Left lung (tissue), 10 donors: Measurements from ENCODE around the gene RNF39. TPM values are rescaled to one million over a fixed set of nuclear protein-coding genes. Genes with fewer than 3 reads are reported as not detected.

ENCODE experiments used
- ATAC-seq: fragments of 200-7000 bp; cut with Tn5 transposase; one replicate; pipeline ENCODE4 v1.9.1; 2020; ENCODE audit warnings: moderate library complexity
- DNase-seq, 4 donors: peaks; one replicate each; pipeline ENCODE4 v3.0.0-alpha.2; 2013 to 2020
- H3K27ac ChIP-seq, 2 donors: fragments of 200-600 bp; sonication (generic) in 1 of 2; one replicate each; pipeline versions ENCODE4 v1.5.0 to v1.8.0; 2020 to 2021
- H3K27me3 ChIP-seq, 2 donors: fragments of 200-600 bp; sonication (generic) in 1 of 2; one replicate each; pipeline versions ENCODE4 v1.5.0 to v1.8.0; 2020 to 2021
- H3K36me3 ChIP-seq, 2 donors: fragments of 200-600 bp; sonication (generic) in 1 of 2; one replicate each; pipeline versions ENCODE4 v1.5.0 to v1.8.0; 2020 to 2021
- H3K4me1 ChIP-seq, 2 donors: fragments of 200-600 bp; one replicate each; pipeline ENCODE4 v1.8.0; 2021
- H3K4me3 ChIP-seq, 2 donors: fragments of 200-600 bp; sonication (generic) in 1 of 2; one replicate each; pipeline versions ENCODE4 v1.5.0 to v1.8.0; 2020 to 2021; ENCODE audit warnings: mild to moderate bottlenecking in 1 of 2
- H3K9me3 ChIP-seq, 2 donors: fragments of 200-600 bp; sonication (generic) in 1 of 2; one replicate each; pipeline versions ENCODE4 v1.5.0 to v1.8.0; 2020 to 2021
- CTCF ChIP-seq, 2 donors: fragments of 200-600 bp; sonication (generic) in 1 of 2; IDR thresholded peaks; one replicate each; pipeline versions ENCODE4 v1.5.0 to v1.8.0; 2021; ENCODE audit warnings: antibody characterized with exemption in 2 of 2
- intact Hi-C, 2 donors: fragments of 100-400 bp; cut with DNase I; formaldehyde crosslinking; loops; one replicate each; pipeline versions ENCODE4 v1.11.2 to v1.14.2; 2022
- polyA plus RNA-seq, 6 donors: library from polyadenylated mRNA; unstranded; fragments of 120-200 nt; gene quantifications; one replicate each; pipeline ENCODE4 v1.2.1, GENCODE V29; 2013; ENCODE audit not compliant: insufficient read length in 6 of 6
- total RNA-seq, 2 donors: library from RNA; stranded (reverse); fragmentation: NEBNext Ultra II Directional; extraction: Animal tissue kit (Norgen Biotek cat#: 25700); gene quantifications; one replicate each; pipeline ENCODE4 v1.2.1, GENCODE V29; 2021
- donor health status: DM: no; HTN: yes; CAD: no.
- donor health status: DM: no; HTN: no; CAD: no.

The RNF39 gene
- total and polyA plus RNA-seq, 8 donors, result 0.86 to 3.2 (median 1.4) TPM

GRCh38 chr6:30104661-30105060, 29.1 kb upstream of the RNF39 start:
- Histone ChIP-seq H3K27me3 (peaks cover 11 to 69% of the 10 kb centered on the region in 2 donors), H3K9me3 (no peaks in the 10 kb centered on the region), H3K4me3 (no peak overlapping the region), H3K4me1 (peaks cover 21 to 36% of the 10 kb centered on the region in 2 donors), H3K36me3 (no peaks in the 10 kb centered on the region), H3K27ac (no peak overlapping the region)
- TF ChIP-seq CTCF (IDR thresholded peaks at IDR 0.05), result no peak
- no peak for ATAC-seq
- intact Hi-C loops, result no loop called here
- no peak for DNase-seq

DNA sequence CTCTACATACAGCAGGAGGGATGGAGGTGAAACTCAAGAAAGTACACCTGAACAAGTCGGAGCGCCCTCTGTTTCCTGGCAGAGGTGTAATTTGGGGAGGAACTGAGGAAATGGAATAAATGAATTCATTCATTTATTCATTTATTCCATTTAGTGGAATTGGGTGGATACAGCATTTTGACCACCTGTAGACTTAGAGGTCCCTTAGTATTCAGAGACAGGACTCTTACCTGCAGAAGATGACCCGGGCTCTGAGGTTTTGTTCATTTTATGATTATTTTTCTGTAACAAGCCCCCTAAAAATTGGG, 28.3 kb upstream of the RNF39 start:
- peaks cover 21 to 36% of the 10 kb centered on the region in 2 donors for H3K4me1 ChIP-seq
- peaks cover 11 to 69% of the 10 kb centered on the region in 2 donors for H3K27me3 ChIP-seq
- H3K27ac ChIP-seq, result peak overlapping the region in 1 of 2 donors; percentile 60
- no peaks in the 10 kb centered on the region for H3K9me3 ChIP-seq
- peak overlapping the region; percentile 17 to 44 for H3K4me3 ChIP-seq
- no peaks in the 10 kb centered on the region for H3K36me3 ChIP-seq
- TF ChIP-seq CTCF (IDR thresholded peaks at IDR 0.05), result no peak
- intact Hi-C loops, result no loop called here
- no peak for DNase-seq
- ATAC-seq, result no peak

DNA sequence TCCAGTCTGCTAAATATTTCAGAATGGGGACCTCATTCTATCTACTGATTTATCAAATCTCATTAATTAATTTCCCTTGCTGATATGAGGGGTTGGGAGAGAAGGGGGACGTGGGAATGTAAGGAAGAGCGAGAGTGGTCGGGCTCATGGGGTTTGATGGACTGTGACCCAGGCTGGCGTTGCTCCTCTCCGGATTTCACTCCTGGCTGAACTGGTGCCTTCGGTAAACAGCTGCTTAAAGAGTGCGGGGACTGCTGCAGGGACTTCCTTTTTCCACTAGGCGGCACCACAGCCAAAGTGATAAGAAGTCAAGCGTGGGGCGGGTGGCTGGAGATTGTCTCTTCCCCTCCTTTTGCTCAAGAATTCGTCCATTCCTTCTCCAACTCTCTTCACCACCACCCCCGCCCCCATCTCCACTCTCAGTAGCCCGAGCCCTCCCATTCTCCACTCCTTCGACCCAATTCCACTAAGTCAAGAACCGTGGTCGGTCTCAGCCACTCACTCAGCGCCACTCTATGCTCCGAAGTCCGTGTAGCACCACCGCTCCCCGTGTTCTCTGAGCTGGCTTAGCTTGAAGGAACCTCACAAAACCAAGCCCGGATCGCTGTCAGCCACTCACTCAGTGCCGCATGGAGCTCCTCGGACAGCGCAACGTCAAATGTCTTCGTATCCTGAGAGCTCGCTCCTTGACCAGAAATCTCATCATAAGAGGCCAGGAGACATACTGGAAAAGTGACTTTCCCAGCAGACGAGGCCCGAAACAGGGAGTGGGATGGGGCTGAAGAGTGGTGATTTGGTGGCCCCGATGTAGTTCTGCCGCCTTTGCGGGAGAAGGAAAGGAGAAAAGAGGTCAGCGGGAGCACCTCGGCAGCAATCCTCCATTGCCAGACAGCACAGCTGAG, 27.7 kb upstream of the RNF39 start:
- Histone ChIP-seq H3K4me3 (peak overlapping the region; percentile 17 to 44), H3K4me1 (peaks cover 21 to 36% of the 10 kb centered on the region in 2 donors), H3K27me3 (peaks cover 17 to 70% of the 10 kb centered on the region in 2 donors), H3K27ac (peak overlapping the region in 1 of 2 donors; percentile 60), H3K9me3 (no peaks in the 10 kb centered on the region), H3K36me3 (no peaks in the 10 kb centered on the region)
- ATAC-seq (peak; percentile 83), DNase-seq (peak; percentile 75 to 86 (median 84))
- intact Hi-C loops, result no loop called here
- TF ChIP-seq CTCF (IDR thresholded peaks at IDR 0.05), result peak; percentile 87 to 91

DNA sequence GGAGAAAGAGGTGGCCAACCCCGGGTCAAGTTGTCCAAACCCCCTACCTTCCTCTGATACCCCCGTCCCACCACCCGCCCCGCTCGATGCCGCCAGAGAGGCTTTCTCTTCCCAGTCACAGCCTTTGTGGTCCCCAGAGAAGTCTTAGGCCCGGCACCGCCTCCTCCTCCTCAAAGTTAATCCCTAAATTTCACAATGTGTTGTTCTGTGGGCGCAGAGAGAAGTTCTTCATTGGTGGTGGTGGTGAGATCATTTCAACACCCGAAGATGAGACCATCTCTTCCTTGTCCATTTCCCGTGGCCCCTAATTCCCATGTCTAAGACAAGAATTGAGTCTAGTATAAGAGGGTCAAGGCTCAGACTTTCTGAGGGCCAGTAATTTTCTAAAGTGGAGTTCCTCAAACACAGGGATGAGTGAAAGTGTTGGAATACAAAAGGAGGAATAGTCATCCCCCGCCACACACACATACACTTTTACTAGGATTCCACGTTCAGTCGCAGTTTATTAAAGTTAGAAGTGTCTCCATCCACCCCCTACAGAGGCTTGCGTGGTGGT, 26.9 kb upstream of the RNF39 start:
- H3K36me3 ChIP-seq, result no peaks in the 10 kb centered on the region
- H3K27ac ChIP-seq, result peak overlapping the region; percentile 43 to 60
- DNase-seq, result no peak
- H3K27me3 ChIP-seq, result peaks cover 18 to 73% of the 10 kb centered on the region in 2 donors
- peak; percentile 6 for ATAC-seq
- intact Hi-C loops, result no loop called here
- H3K4me3 ChIP-seq, result peak overlapping the region; percentile 26 to 44
- no peak for TF ChIP-seq CTCF (IDR thresholded peaks at IDR 0.05)
- H3K4me1 ChIP-seq, result peaks cover 21 to 36% of the 10 kb centered on the region in 2 donors
- H3K9me3 ChIP-seq, result no peaks in the 10 kb centered on the region
